SK-N-SH (cell line): ENCODE data around the gene FGG. TPM values are rescaled to one million over a fixed set of nuclear protein-coding genes. Genes with fewer than 3 reads are reported as not detected.

ENCODE experiments used
- CTCF ChIA-PET: fragments of 300-600, 350-600 bp; formaldehyde crosslinking; extraction: SDS; loops from one replicate; lab custom pipeline; 2021; lab: Yijun Ruan, JAX
- POLR2A ChIA-PET: fragments of 350-600 bp; sonication (Branson Sonifier 250); formaldehyde crosslinking; extraction: SDS; loops from one replicate; lab custom pipeline; 2020; ENCODE audit warnings: antibody characterized with exemption, inconsistent platforms; lab: Yijun Ruan, JAX
- DNase-seq: peaks from one replicate; pipeline ENCODE4 v3.0.0; 2012
- H2AFZ ChIP-seq: fragments of 200-600 bp; sonication (generic); 2 replicates; pipeline ENCODE4 v1.8.1; 2016; ENCODE audit warnings: antibody characterized with exemption, mild to moderate bottlenecking, low read depth
- H3F3A ChIP-seq: fragments of 200-600 bp; sonication (generic); replicated peaks from 2 replicates; pipeline ENCODE3; 2016; ENCODE audit warnings: antibody characterized with exemption, mild to moderate bottlenecking; ENCODE audit not compliant: insufficient read depth
- H3K27ac ChIP-seq, 2 experiments: fragments of 200-500 bp in 1 of 2; fragments of 200-600 bp in 1 of 2; sonication (Bioruptor generic) in 1 of 2; sonication (generic), shearing (Covaris generic) in 1 of 2; 2 replicates each; pipeline versions ENCODE4 v1.5.1 to v1.6.1; 2014 to 2016; ENCODE audit warnings: low read depth in 2 of 2, inconsistent platforms in 1 of 2, low read length in 1 of 2, mild to moderate bottlenecking in 1 of 2, mixed read lengths in 1 of 2
- H3K27me3 ChIP-seq: fragments of 200-600 bp; sonication (generic), shearing (Covaris generic); 2 replicates; pipeline ENCODE4 v1.6.1; 2016; ENCODE audit warnings: mixed run types; ENCODE audit not compliant: insufficient read depth
- H3K36me3 ChIP-seq, 2 experiments: fragments of 200-500 bp in 1 of 2; fragments of 200-600 bp in 1 of 2; sonication (Bioruptor generic) in 1 of 2; sonication (generic) in 1 of 2; replicated peaks in 1 of 2; 2 replicates each; pipeline versions ENCODE3 to v1.5.1; 2014 to 2016; ENCODE audit warnings: low read length in 1 of 2, mild to moderate bottlenecking in 1 of 2; ENCODE audit not compliant: insufficient read depth in 2 of 2, control insufficient read depth in 1 of 2
- H3K4me1 ChIP-seq, 2 experiments: fragments of 200-500 bp in 1 of 2; fragments of 200-600 bp in 1 of 2; sonication (Bioruptor generic) in 1 of 2; sonication (generic), shearing (Covaris generic) in 1 of 2; 2 replicates each; pipeline versions ENCODE4 v1.5.1 to v1.6.1; 2014 to 2016; ENCODE audit warnings: low read depth in 1 of 2, low read length in 1 of 2, mixed run types in 1 of 2; ENCODE audit not compliant: insufficient read depth in 2 of 2, control insufficient read depth in 1 of 2
- H3K4me2 ChIP-seq: fragments of 200-600 bp; sonication (generic), shearing (Covaris generic); 2 replicates; pipeline ENCODE4 v1.6.1; 2017; ENCODE audit warnings: mixed run types
- H3K4me3 ChIP-seq, 2 experiments: fragments of 200-500 bp in 1 of 2; fragments of 200-600 bp in 1 of 2; sonication (Bioruptor generic) in 1 of 2; sonication (generic), shearing (Covaris generic) in 1 of 2; 2 replicates each; pipeline versions ENCODE4 v1.5.1 to v1.8.1; 2014 to 2016; ENCODE audit warnings: low read depth in 2 of 2, inconsistent platforms in 1 of 2, low read length in 1 of 2, mild to moderate bottlenecking in 1 of 2, mixed read lengths in 1 of 2, moderate library complexity in 1 of 2
- H3K79me2 ChIP-seq: fragments of 200-600 bp; sonication (generic); 2 replicates; pipeline ENCODE4 v1.8.1; 2017; ENCODE audit warnings: mild to moderate bottlenecking; ENCODE audit not compliant: insufficient read depth
- H3K9ac ChIP-seq: fragments of 200-600 bp; sonication (generic); 2 replicates; pipeline ENCODE4 v1.6.1; 2017; ENCODE audit warnings: mixed run types
- H3K9me2 ChIP-seq: fragments of 200-600 bp; sonication (generic); 2 replicates; pipeline ENCODE4 v1.6.1; 2017; ENCODE audit warnings: mixed run types
- H3K9me3 ChIP-seq: fragments of 200-600 bp; sonication (generic); 2 replicates; pipeline ENCODE4 v1.6.1; 2017; ENCODE audit warnings: mixed run types, mild to moderate bottlenecking, moderate library complexity
- H4K20me1 ChIP-seq: fragments of 200-600 bp; sonication (generic); 2 replicates; pipeline ENCODE4 v1.6.1; 2017; ENCODE audit warnings: mild to moderate bottlenecking, mixed run types; ENCODE audit not compliant: insufficient read depth
- CHD2 ChIP-seq: fragments of 150-350 bp; IDR thresholded peaks from 2 replicates; pipeline ENCODE4 v1.6.1; 2018; ENCODE audit warnings: low read length; ENCODE audit not compliant: partially characterized antibody
- EP300 ChIP-seq, 2 experiments: IDR thresholded peaks; 2 replicates each; pipeline versions ENCODE4 v1.4.0 to v1.6.1; 2012; ENCODE audit warnings: borderline replicate concordance in 1 of 2, low read depth in 1 of 2, low read length in 1 of 2
- FOSL2 ChIP-seq: IDR thresholded peaks from 2 replicates; pipeline ENCODE4 v1.4.0; 2012; ENCODE audit warnings: low read depth, mild to moderate bottlenecking, moderate library complexity, borderline replicate concordance
- GABPA ChIP-seq: IDR thresholded peaks from 2 replicates; pipeline ENCODE4 v1.4.0; 2012; ENCODE audit warnings: low read depth, mild to moderate bottlenecking
- IRF3 ChIP-seq: fragments of 150-350 bp; IDR thresholded peaks from 2 replicates; pipeline ENCODE4 v1.6.1; 2016; ENCODE audit warnings: mild to moderate bottlenecking, low read depth, low read length
- MEF2A ChIP-seq: IDR thresholded peaks from 2 replicates; pipeline ENCODE4 v1.4.0; 2012; ENCODE audit warnings: low read depth, borderline replicate concordance
- MXI1 ChIP-seq: IDR thresholded peaks from 2 replicates; pipeline ENCODE4 v1.6.1; 2012; ENCODE audit warnings: mild to moderate bottlenecking, low read depth, low read length, improper control_type of control experiment
- NFIC ChIP-seq: IDR thresholded peaks from 2 replicates; pipeline ENCODE4 v1.4.0; 2012; ENCODE audit warnings: borderline replicate concordance
- NRF1 ChIP-seq: IDR thresholded peaks from 2 replicates; pipeline ENCODE4 v1.6.1; 2012; ENCODE audit warnings: low read depth, mild to moderate bottlenecking, low read length
- RXRA ChIP-seq: IDR thresholded peaks from 2 replicates; pipeline ENCODE4 v1.4.0; 2012; ENCODE audit warnings: low read depth, mild to moderate bottlenecking, borderline replicate concordance
- SIN3A ChIP-seq: IDR thresholded peaks from 2 replicates; pipeline ENCODE4 v1.6.1; 2012; ENCODE audit warnings: low read depth, mild to moderate bottlenecking, low read length, moderate library complexity, borderline replicate concordance
- TCF12 ChIP-seq: IDR thresholded peaks from 2 replicates; pipeline ENCODE4 v1.4.0; 2012
- YY1 ChIP-seq: IDR thresholded peaks from 2 replicates; pipeline ENCODE4 v1.4.0; 2012; ENCODE audit warnings: low read depth, mild to moderate bottlenecking
- WGBS: methylation state at CpG from one replicate; pipeline ENCODE4 v1.1.6; 2017; ENCODE audit warnings: low lambda C conversion rate; 5-methylcytosine and 5-hydroxymethylcytosine counted together
- polyA plus RNA-seq, 3 experiments: library from polyadenylated mRNA; depleted of rRNA; stranded (reverse); fragments of >200 nt; gene quantifications; 2 replicates each; pipeline ENCODE4 v1.2.3, GENCODE V29; 2012
- TF ChIP-seq, protein P1 (sequence below): IDR thresholded peaks from 2 replicates; pipeline ENCODE4 v1.4.0; 2012; ENCODE audit warnings: low read depth, borderline replicate concordance

Gene FGG
- polyA plus RNA-seq, 1 of the 3 experiments (the other 2 are of a cell fraction): not detected

- Histone ChIP-seq H3F3A (no peaks in the 10 kb centered on the region), H3K9me2 (no peaks in the 10 kb centered on the region; the same call in 1 of the 2 replicates), H3K4me3 (no peak overlapping the region), H3K9me3 (no peaks in the 10 kb centered on the region), H2AFZ (no peak overlapping the region), H3K79me2 (no peaks in the 10 kb centered on the region), H3K27me3 (no peaks in the 10 kb centered on the region; the same call in 1 of the 2 replicates), H3K9ac (no peak overlapping the region), H4K20me1 (no peaks in the 10 kb centered on the region), H3K4me1 (no peaks in the 10 kb centered on the region), H3K27ac (no peak overlapping the region), H3K4me2 (no peak overlapping the region), H3K36me3 (no peaks in the 10 kb centered on the region)
- WGBS: 0% methylated on average over 1 of the region's 1 CpG
- POLR2A ChIA-PET: no interaction called here
- no peak for DNase-seq
- no peak for TF ChIP-seq IRF3
- TF ChIP-seq CHD2: no peak
- TF ChIP-seq FOSL2: no peak
- no peak for TF ChIP-seq MEF2A
- no peak for TF ChIP-seq RXRA
- TF ChIP-seq MXI1: no peak
- TF ChIP-seq, protein P1, sequence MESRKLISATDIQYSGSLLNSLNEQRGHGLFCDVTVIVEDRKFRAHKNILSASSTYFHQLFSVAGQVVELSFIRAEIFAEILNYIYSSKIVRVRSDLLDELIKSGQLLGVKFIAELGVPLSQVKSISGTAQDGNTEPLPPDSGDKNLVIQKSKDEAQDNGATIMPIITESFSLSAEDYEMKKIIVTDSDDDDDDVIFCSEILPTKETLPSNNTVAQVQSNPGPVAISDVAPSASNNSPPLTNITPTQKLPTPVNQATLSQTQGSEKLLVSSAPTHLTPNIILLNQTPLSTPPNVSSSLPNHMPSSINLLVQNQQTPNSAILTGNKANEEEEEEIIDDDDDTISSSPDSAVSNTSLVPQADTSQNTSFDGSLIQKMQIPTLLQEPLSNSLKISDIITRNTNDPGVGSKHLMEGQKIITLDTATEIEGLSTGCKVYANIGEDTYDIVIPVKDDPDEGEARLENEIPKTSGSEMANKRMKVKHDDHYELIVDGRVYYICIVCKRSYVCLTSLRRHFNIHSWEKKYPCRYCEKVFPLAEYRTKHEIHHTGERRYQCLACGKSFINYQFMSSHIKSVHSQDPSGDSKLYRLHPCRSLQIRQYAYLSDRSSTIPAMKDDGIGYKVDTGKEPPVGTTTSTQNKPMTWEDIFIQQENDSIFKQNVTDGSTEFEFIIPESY: no peak
- no peak for TF ChIP-seq GABPA
- TF ChIP-seq TCF12: no peak
- no peak for TF ChIP-seq SIN3A
- TF ChIP-seq YY1: no peak
- CTCF ChIA-PET: no interaction called here
Observed at GRCh38 chr4:154578919-154579318, 33.5 kb downstream of the FGG start.

DNA sequence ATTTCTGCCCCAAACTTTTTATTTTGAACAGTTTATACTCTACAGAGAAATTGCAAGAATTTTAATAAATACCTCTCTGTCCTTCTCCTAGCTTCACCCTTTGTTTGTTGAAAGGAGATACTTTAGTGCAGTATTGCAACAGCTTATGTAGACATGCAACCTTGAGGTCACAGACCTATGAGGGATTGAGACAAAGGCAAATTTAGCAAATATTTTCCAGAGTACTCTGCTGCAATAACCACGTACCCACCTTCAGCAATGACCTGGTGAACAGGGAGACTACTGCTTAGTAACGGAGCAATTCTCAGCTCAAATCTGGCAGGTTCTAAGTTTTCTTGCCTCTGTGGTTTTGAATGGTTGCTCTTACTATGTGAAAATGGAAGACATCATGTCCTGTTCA lies 35.1 kb downstream of the FGG start:
- DNase-seq: no peak
- Histone ChIP-seq H3K36me3 (no peaks in the 10 kb centered on the region), H3K9me3 (no peaks in the 10 kb centered on the region), H3K27me3 (no peaks in the 10 kb centered on the region; the same call in none of the 2 replicates), H3K4me2 (no peak overlapping the region), H3F3A (no peaks in the 10 kb centered on the region), H4K20me1 (no peaks in the 10 kb centered on the region), H3K4me3 (no peak overlapping the region), H3K9ac (no peak overlapping the region), H3K4me1 (no peaks in the 10 kb centered on the region), H3K27ac (no peak overlapping the region), H2AFZ (no peak overlapping the region), H3K79me2 (no peaks in the 10 kb centered on the region), H3K9me2 (no peaks in the 10 kb centered on the region; the same call in 1 of the 2 replicates)
- ChIA-PET CTCF (no interaction called here), POLR2A (no interaction called here)
- TF ChIP-seq FOSL2: no peak
- no peak for TF ChIP-seq NFIC
- TF ChIP-seq IRF3: no peak
- TF ChIP-seq MEF2A: no peak
- TF ChIP-seq NRF1: no peak
- TF ChIP-seq EP300 (IDR thresholded peaks at IDR 0.05; ENCODE audit: borderline replicate concordance in 1 of 2, low read depth in 1 of 2, low read length in 1 of 2): no peak
- WGBS: 13% methylated on average over 2 of the region's 2 CpGs
